Measurements from ENCODE around the gene ACTA2.

ACTA2 gene

GRCh38 chr10:88915781-88916180, 36.8 kb downstream of the ACTA2 start:
- in situ Hi-C loops (cut with MboI; ENCODE audit: low sequenced_read_pairs, unreplicated experiment): no loop called here
- TF ChIP-seq, protein P1, sequence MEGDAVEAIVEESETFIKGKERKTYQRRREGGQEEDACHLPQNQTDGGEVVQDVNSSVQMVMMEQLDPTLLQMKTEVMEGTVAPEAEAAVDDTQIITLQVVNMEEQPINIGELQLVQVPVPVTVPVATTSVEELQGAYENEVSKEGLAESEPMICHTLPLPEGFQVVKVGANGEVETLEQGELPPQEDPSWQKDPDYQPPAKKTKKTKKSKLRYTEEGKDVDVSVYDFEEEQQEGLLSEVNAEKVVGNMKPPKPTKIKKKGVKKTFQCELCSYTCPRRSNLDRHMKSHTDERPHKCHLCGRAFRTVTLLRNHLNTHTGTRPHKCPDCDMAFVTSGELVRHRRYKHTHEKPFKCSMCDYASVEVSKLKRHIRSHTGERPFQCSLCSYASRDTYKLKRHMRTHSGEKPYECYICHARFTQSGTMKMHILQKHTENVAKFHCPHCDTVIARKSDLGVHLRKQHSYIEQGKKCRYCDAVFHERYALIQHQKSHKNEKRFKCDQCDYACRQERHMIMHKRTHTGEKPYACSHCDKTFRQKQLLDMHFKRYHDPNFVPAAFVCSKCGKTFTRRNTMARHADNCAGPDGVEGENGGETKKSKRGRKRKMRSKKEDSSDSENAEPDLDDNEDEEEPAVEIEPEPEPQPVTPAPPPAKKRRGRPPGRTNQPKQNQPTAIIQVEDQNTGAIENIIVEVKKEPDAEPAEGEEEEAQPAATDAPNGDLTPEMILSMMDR (IDR thresholded peaks at IDR 0.05; ENCODE audit: borderline replicate concordance, control extremely low read depth, extremely low read depth, insufficient read depth, missing control alignments): no peak
- no peak for DNase-seq (ENCODE audit: low spot score)

DNA sequence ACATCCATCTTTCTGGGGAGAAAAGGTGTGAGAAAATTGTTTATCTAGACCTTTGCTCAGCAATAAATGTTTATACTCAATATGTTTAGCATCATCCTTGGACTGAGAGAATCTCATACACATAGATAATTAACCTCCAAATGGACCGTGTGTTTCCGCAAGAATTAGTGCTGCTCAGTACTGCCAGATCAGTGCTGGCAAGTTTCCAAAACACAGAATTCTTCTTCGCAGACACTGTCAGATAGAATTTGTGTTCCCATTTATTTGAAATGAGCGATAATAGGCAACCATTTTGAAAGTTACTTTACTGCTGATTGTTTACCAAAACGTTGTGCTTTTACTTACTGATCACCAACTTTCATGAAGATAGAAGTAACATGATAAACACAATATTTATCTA, 38.8 kb downstream of the ACTA2 start:
- no peak for DNase-seq (ENCODE audit: low spot score)
- in situ Hi-C loops (cut with MboI; ENCODE audit: low sequenced_read_pairs, unreplicated experiment): no loop called here
- TF ChIP-seq, protein P1 (IDR thresholded peaks at IDR 0.05; ENCODE audit: borderline replicate concordance, control extremely low read depth, extremely low read depth, insufficient read depth, missing control alignments): no peak

DNA sequence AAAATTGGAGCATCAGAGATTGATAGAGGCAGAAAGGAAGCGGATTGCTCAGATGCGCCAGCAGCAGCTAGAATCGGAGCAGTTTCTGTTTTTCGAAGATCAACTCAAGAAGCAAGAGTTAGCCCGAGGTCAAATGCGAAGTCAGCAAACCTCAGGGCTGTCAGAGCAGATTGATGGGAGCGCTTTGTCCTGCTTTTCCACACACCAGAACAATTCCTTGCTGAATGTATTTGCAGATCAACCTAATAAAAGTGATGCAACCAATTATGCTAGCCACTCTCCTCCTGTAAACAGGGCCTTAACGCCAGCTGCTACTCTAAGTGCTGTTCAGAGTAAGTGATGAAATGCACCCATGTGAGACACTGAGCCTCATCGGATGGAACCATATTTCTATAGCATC, 39.4 kb downstream of the ACTA2 start:
- DNase-seq (ENCODE audit: low spot score): no peak
- TF ChIP-seq, protein P1 (IDR thresholded peaks at IDR 0.05; ENCODE audit: borderline replicate concordance, control extremely low read depth, extremely low read depth, insufficient read depth, missing control alignments): no peak
- in situ Hi-C loops (cut with MboI; ENCODE audit: low sequenced_read_pairs, unreplicated experiment): no loop called here

GRCh38 chr10:88911851-88912250, 40.7 kb downstream of the ACTA2 start:
- in situ Hi-C loops (cut with MboI; ENCODE audit: low sequenced_read_pairs, unreplicated experiment): no loop called here
- TF ChIP-seq, protein P1 (IDR thresholded peaks at IDR 0.05; ENCODE audit: borderline replicate concordance, control extremely low read depth, extremely low read depth, insufficient read depth, missing control alignments): no peak
- no peak for DNase-seq (ENCODE audit: low spot score)

- TF ChIP-seq, protein P1 (IDR thresholded peaks at IDR 0.05; ENCODE audit: borderline replicate concordance, control extremely low read depth, extremely low read depth, insufficient read depth, missing control alignments): no peak
- in situ Hi-C loops (cut with MboI; ENCODE audit: low sequenced_read_pairs, unreplicated experiment): no loop called here
- no peak for DNase-seq (ENCODE audit: low spot score)
Measured at GRCh38 chr10:88911116-88911515, 41.5 kb downstream of the ACTA2 start.

- in situ Hi-C loops (cut with MboI; ENCODE audit: low sequenced_read_pairs, unreplicated experiment): no loop called here
- TF ChIP-seq, protein P1 (IDR thresholded peaks at IDR 0.05; ENCODE audit: borderline replicate concordance, control extremely low read depth, extremely low read depth, insufficient read depth, missing control alignments): no peak
- no peak for DNase-seq (ENCODE audit: low spot score)
Measured at GRCh38 chr10:88908194-88908593, 44.4 kb downstream of the ACTA2 start.

- TF ChIP-seq, protein P1 (IDR thresholded peaks at IDR 0.05; ENCODE audit: borderline replicate concordance, control extremely low read depth, extremely low read depth, insufficient read depth, missing control alignments): no peak
- DNase-seq (ENCODE audit: low spot score): no peak
- in situ Hi-C loops (cut with MboI; ENCODE audit: low sequenced_read_pairs, unreplicated experiment): no loop called here
Measured at GRCh38 chr10:88906921-88907320, 45.7 kb downstream of the ACTA2 start.
